Calu3 (cell line): ENCODE measurements around the gene PZP. TPM values are rescaled to one million over a fixed set of nuclear protein-coding genes. Genes with fewer than 3 reads are reported as not detected.
"Not testable (repeated sequence)": the region's sequence is repeated elsewhere in the genome, so short reads cannot be mapped to it uniquely, and the experiment has no call there.

Experiments
- BruUV-seq: library from RNA; stranded (reverse); fragments of 400-500 nt; replicated peaks from 2 replicates; lab custom pipeline; 2021; lab: Mats Ljungman, UMichigan
- CTCF ChIA-PET: fragments of 300-600 bp; sonication (Branson Sonifier 250); formaldehyde crosslinking; loops from one replicate; lab custom pipeline; 2022; ENCODE audit warnings: antibody characterized with exemption; lab: Charles Lee
- DNase-seq: peaks from one replicate; pipeline ENCODE4 v3.0.0; 2022
- H3K27ac Mint-ChIP-seq: one replicate; pipeline ENCODE4 v1.8.0; 2022; ENCODE audit warnings: mixed read lengths; ENCODE audit not compliant: unreplicated experiment
- H3K27me3 Mint-ChIP-seq: one replicate; pipeline ENCODE4 v1.8.0; 2022; ENCODE audit warnings: mixed read lengths; ENCODE audit not compliant: unreplicated experiment
- H3K36me3 Mint-ChIP-seq: one replicate; pipeline ENCODE4 v1.8.0; 2022; ENCODE audit warnings: mild to moderate bottlenecking, moderate library complexity, mixed read lengths; ENCODE audit not compliant: insufficient read depth, unreplicated experiment
- H3K4me1 Mint-ChIP-seq: one replicate; pipeline ENCODE4 v1.8.0; 2022; ENCODE audit warnings: mild to moderate bottlenecking, low read depth, mixed read lengths; ENCODE audit not compliant: unreplicated experiment
- H3K4me3 Mint-ChIP-seq: one replicate; pipeline ENCODE4 v1.8.0; 2022; ENCODE audit warnings: mild to moderate bottlenecking, low read depth, moderate library complexity, mixed read lengths; ENCODE audit not compliant: unreplicated experiment
- H3K9me3 Mint-ChIP-seq: one replicate; pipeline ENCODE4 v1.8.0; 2022; ENCODE audit warnings: low read depth, mixed read lengths; ENCODE audit not compliant: unreplicated experiment
- CTCF ChIP-seq: fragments of 200-600 bp; IDR thresholded peaks from one replicate; pipeline ENCODE4 v1.8.0; 2022; ENCODE audit warnings: antibody characterized with exemption; ENCODE audit not compliant: unreplicated experiment
- intact Hi-C: fragments of 100-400 bp; cut with micrococcal nuclease; formaldehyde crosslinking; loops from one replicate; pipeline ENCODE4 v1.10.0; 2022; ENCODE audit not compliant: unreplicated experiment
- total RNA-seq: library from RNA; stranded (reverse); gene quantifications from 2 replicates; pipeline ENCODE4 v1.2.3, GENCODE V29; 2022

The PZP gene
- total RNA-seq, 1 experiment from 2014 or later = not detected

GRCh38 chr12:9235519-9235918 lies 27.3 kb upstream of the PZP start:
- no peak for DNase-seq
- peaks cover 9% of the 10 kb centered on the region for H3K4me1 Mint-ChIP-seq
- intact Hi-C loops = no loop called here
- peaks cover 6% of the 10 kb centered on the region for H3K36me3 Mint-ChIP-seq
- no peak overlapping the region for H3K4me3 Mint-ChIP-seq
- H3K27me3 Mint-ChIP-seq = peaks cover 85% of the 10 kb centered on the region
- H3K9me3 Mint-ChIP-seq = no peaks in the 10 kb centered on the region
- no peak for TF ChIP-seq CTCF
- H3K27ac Mint-ChIP-seq = no peak overlapping the region
- BruUV-seq = no TSS peak
- CTCF ChIA-PET = no interaction called here

GRCh38 chr12:9227950-9228349 lies 19.8 kb upstream of the PZP start:
- Mint-ChIP-seq H3K27me3 (peaks cover 39% of the 10 kb centered on the region), H3K9me3 (peaks cover 2% of the 10 kb centered on the region), H3K4me1 (no peaks in the 10 kb centered on the region), H3K27ac (no peak overlapping the region), H3K36me3 (no peaks in the 10 kb centered on the region), H3K4me3 (no peak overlapping the region)
- DNase-seq = no peak
- TF ChIP-seq CTCF = no peak
- CTCF ChIA-PET = interaction anchor here (0.7 kb wide), 1 partner anchor 20 kb away, joined by 3 read pairs; no protein-coding TSS in a partner anchor
- intact Hi-C loops = no loop called here
- no TSS peak for BruUV-seq

- no peak for TF ChIP-seq CTCF
- no TSS peak for BruUV-seq
- no peak for DNase-seq
- Mint-ChIP-seq H3K9me3 (peaks cover 2% of the 10 kb centered on the region), H3K4me1 (no peaks in the 10 kb centered on the region), H3K27me3 (peaks cover 15% of the 10 kb centered on the region), H3K4me3 (no peak overlapping the region), H3K27ac (no peak overlapping the region), H3K36me3 (no peaks in the 10 kb centered on the region)
- intact Hi-C loops = no loop called here
- CTCF ChIA-PET = no interaction called here
Observed at GRCh38 chr12:9223830-9224229, 15.6 kb upstream of the PZP start.

- no TSS peak for BruUV-seq
- Mint-ChIP-seq H3K4me3 (no peak overlapping the region), H3K4me1 (no peaks in the 10 kb centered on the region), H3K27ac (no peak overlapping the region), H3K36me3 (no peaks in the 10 kb centered on the region), H3K9me3 (peaks cover 2% of the 10 kb centered on the region), H3K27me3 (no peaks in the 10 kb centered on the region)
- intact Hi-C loops = no loop called here
- no peak for TF ChIP-seq CTCF
- DNase-seq = no peak
- CTCF ChIA-PET = no interaction called here
Observed at GRCh38 chr12:9221483-9221882, 13.3 kb upstream of the PZP start.

- BruUV-seq, H3K4me1 Mint-ChIP-seq, H3K9me3 Mint-ChIP-seq, DNase-seq, H3K4me3 Mint-ChIP-seq, H3K27me3 Mint-ChIP-seq, H3K36me3 Mint-ChIP-seq, H3K27ac Mint-ChIP-seq, CTCF ChIA-PET, intact Hi-C loops: not testable (repeated sequence)
Observed at GRCh38 chr12:9221011-9221410, 12.8 kb upstream of the PZP start.
